RWPE1 (cell line): ENCODE results near the gene CHST2.

ENCODE experiments used
- CTCF ChIA-PET: fragments of 350-600 bp; sonication (Branson Sonifier 250); formaldehyde crosslinking; extraction: SDS; loops from one replicate; lab custom pipeline; 2021; lab: Yijun Ruan, JAX
- POLR2A ChIA-PET: fragments of 400-600 bp; formaldehyde crosslinking; extraction: SDS; loops from one replicate; lab custom pipeline; 2020; ENCODE audit warnings: antibody characterized with exemption; ENCODE audit not compliant: low non-redundant PET; lab: Yijun Ruan, JAX
- DNase-seq: peaks from one replicate; pipeline ENCODE4 v3.0.0; 2012; ENCODE audit warnings: low spot score
- H3K27ac ChIP-seq: fragments of 450-650 bp; 2 replicates; pipeline ENCODE4 v1.5.1; 2017
- TF ChIP-seq, protein P1 (sequence below): fragments of 450-650 bp; conservative IDR thresholded peaks from 2 replicates; pipeline ENCODE4 v1.5.1; 2017; ENCODE audit warnings: low read depth, mild to moderate bottlenecking

CHST2 gene

DNA sequence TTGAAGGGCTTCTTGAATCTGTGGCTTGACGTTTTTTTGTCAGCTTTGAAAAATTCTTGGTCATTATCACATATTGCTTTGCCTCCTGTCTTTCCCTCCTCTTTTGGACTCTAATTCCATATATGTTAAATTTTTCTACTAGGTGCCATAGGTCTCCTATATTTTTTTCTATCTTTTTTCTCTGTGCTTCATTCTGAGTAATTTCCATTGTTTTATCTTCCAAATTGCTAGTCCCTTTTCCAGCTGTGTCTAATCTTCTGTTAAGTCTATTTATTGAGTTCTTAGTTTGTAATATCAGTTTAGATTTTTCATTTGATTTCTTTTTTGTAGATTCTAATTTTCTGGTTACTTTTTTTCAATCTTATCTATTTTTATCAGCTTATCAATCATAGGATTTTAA lies 53.7 kb downstream of the CHST2 start:
- TF ChIP-seq, protein P1, sequence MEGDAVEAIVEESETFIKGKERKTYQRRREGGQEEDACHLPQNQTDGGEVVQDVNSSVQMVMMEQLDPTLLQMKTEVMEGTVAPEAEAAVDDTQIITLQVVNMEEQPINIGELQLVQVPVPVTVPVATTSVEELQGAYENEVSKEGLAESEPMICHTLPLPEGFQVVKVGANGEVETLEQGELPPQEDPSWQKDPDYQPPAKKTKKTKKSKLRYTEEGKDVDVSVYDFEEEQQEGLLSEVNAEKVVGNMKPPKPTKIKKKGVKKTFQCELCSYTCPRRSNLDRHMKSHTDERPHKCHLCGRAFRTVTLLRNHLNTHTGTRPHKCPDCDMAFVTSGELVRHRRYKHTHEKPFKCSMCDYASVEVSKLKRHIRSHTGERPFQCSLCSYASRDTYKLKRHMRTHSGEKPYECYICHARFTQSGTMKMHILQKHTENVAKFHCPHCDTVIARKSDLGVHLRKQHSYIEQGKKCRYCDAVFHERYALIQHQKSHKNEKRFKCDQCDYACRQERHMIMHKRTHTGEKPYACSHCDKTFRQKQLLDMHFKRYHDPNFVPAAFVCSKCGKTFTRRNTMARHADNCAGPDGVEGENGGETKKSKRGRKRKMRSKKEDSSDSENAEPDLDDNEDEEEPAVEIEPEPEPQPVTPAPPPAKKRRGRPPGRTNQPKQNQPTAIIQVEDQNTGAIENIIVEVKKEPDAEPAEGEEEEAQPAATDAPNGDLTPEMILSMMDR = no peak
- H3K27ac ChIP-seq = no peak overlapping the region
- POLR2A ChIA-PET = no interaction called here
- no peak for DNase-seq
- CTCF ChIA-PET = interaction anchor here (0.6 kb wide), 1 partner anchor 596 kb away, joined by 3 read pairs; no protein-coding TSS in a partner anchor
